ENCODE data around the gene ATF1. TPM values are rescaled to one million over a fixed set of nuclear protein-coding genes. Genes with fewer than 3 reads are reported as not detected.
A peak's percentile ranks its signal among the peaks of the same experiment; 100 is the strongest.
"Not testable (repeated sequence)": the region's sequence is repeated elsewhere in the genome, so short reads cannot be mapped to it uniquely, and the experiment has no call there.

The ATF1 gene
- total RNA-seq, 6 experiments from 2014 or later: 33.6 to 37.7 (median 34.4) TPM

DNA sequence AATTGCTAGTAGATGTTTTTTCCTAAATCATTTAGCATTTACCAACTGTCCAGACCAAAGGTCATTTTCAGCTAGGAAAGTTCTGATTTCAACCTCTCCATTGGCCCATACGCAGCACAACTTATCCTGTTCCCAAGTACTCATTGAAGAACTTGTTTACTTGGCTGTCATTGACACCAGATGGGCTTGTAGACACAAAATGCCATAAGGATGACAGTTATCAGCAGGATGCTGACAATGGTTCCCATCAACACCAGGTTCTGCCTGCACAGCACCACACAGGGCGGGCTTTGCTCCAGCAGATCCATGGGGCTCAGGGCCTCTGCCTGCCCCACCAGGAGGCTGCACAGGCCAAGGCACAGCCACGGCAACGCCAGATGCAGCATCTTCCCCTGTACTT lies 42.3 kb downstream of the ATF1 start:
- DNase-seq: peak; percentile 9
- Mint-ChIP-seq H3K36me3 (ENCODE audit: low read depth) (peaks cover 25% of the 10 kb centered on the region), H3K4me3 (no peak overlapping the region), H3K4me1 (ENCODE audit: low read depth) (peaks cover 8% of the 10 kb centered on the region), H3K9me3 (no peaks in the 10 kb centered on the region), H3K27me3 (ENCODE audit: insufficient read depth) (no peaks in the 10 kb centered on the region; the same call in 1 of the 2 replicates), H3K27ac (no peak overlapping the region)
- TF ChIP-seq, protein P1, sequence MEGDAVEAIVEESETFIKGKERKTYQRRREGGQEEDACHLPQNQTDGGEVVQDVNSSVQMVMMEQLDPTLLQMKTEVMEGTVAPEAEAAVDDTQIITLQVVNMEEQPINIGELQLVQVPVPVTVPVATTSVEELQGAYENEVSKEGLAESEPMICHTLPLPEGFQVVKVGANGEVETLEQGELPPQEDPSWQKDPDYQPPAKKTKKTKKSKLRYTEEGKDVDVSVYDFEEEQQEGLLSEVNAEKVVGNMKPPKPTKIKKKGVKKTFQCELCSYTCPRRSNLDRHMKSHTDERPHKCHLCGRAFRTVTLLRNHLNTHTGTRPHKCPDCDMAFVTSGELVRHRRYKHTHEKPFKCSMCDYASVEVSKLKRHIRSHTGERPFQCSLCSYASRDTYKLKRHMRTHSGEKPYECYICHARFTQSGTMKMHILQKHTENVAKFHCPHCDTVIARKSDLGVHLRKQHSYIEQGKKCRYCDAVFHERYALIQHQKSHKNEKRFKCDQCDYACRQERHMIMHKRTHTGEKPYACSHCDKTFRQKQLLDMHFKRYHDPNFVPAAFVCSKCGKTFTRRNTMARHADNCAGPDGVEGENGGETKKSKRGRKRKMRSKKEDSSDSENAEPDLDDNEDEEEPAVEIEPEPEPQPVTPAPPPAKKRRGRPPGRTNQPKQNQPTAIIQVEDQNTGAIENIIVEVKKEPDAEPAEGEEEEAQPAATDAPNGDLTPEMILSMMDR (IDR thresholded peaks at IDR 0.05): no peak

DNA sequence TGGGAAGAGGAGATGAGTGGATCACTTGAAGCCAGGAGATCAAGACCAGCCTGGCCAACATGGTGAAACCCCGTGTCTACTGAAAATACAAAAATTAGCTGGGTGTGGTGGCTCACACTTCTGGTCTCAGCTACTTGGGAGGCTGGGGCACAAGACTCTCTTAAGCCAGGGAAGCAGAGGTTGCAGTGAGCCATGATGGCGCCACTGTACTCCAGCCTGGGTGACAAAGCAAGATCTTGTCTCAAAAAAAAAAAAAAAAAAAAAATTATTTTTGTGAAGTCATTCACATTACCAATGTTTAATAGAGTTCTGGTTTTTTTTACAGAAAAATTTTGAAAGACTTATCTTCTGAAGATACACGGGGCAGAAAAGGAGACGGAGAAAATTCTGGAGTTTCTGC lies 45.2 kb downstream of the ATF1 start:
- not testable (repeated sequence) for H3K27me3 Mint-ChIP-seq (ENCODE audit: insufficient read depth); H3K4me3 Mint-ChIP-seq; H3K9me3 Mint-ChIP-seq; H3K4me1 Mint-ChIP-seq (ENCODE audit: low read depth); DNase-seq; H3K27ac Mint-ChIP-seq
- peaks cover 18% of the 10 kb centered on the region for H3K36me3 Mint-ChIP-seq (ENCODE audit: low read depth)

DNA sequence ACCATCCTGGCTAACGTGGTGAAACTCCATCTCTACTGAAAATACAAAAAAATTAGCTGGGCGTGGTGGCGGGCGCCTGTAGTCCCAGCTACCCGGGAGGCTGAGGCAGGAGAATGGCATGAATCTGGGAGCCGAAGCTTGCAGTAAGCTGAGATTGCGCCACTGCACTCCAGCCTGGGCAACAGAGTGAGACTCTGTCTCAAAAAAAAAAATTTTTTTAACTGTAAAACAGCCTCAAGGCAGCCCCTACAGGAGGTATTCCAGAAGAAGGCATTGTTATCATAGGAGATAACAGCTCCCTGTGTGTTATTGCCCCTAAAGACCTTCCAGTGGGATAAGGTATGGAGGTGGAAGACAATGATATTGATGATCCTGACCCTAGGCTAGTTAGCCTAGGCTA lies 51.0 kb downstream of the ATF1 start:
- not testable (repeated sequence) for H3K27ac Mint-ChIP-seq; H3K9me3 Mint-ChIP-seq; H3K4me1 Mint-ChIP-seq (ENCODE audit: low read depth); H3K4me3 Mint-ChIP-seq; DNase-seq; H3K27me3 Mint-ChIP-seq (ENCODE audit: insufficient read depth)
- peaks cover 27% of the 10 kb centered on the region for H3K36me3 Mint-ChIP-seq (ENCODE audit: low read depth)

DNA sequence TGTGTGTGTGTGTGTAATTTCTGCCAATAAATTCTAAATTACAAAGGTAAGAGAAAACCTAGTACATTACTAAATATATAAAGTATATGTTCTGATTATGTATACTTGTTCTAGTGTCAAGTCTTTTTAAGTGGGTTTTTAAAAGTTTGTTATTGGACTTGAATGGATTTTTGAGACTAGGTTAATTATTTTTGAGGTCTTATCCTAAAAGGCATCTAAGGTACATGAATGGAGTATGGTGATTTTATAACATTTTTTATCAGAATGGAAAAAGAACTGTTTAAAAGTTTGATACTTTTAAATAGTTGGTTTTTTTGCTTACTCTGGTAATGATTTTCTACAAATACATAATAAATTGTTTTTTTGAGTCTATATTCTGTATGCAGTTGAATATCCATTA lies 56.3 kb downstream of the ATF1 start:
- Mint-ChIP-seq H3K4me1 (ENCODE audit: low read depth) (peaks cover 5% of the 10 kb centered on the region), H3K36me3 (ENCODE audit: low read depth) (peaks cover 15% of the 10 kb centered on the region), H3K27me3 (ENCODE audit: insufficient read depth) (no peaks in the 10 kb centered on the region; the same call in none of the 2 replicates), H3K4me3 (no peak overlapping the region), H3K9me3 (no peaks in the 10 kb centered on the region), H3K27ac (no peak overlapping the region)
- TF ChIP-seq, protein P1 (IDR thresholded peaks at IDR 0.05): no peak
- DNase-seq: no peak

DNA sequence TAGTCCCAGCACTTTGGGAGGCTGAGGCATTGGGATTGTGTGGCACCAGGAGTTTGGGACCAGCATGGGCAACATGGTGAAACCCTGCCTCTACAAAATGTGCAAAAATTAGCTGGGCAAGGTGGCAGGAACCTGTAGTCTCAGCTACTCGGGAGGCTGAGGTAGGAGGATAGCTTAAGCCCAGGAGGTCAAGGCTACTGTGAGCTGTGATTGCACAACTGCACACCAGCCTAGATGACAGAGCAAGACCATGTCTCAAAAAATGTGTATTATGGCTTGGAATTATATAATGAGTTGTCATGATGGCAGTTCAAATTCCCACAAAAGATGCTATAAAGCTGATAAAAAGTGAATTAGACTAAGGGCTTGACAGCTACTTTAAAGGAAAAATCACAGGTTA lies 58.2 kb downstream of the ATF1 start:
- TF ChIP-seq, protein P1 (IDR thresholded peaks at IDR 0.05): no peak
- Mint-ChIP-seq H3K9me3 (no peaks in the 10 kb centered on the region), H3K36me3 (ENCODE audit: low read depth) (peaks cover 5% of the 10 kb centered on the region; the same call in 1 of the 2 replicates), H3K27ac (no peak overlapping the region; the same call in 1 of the 2 replicates), H3K27me3 (ENCODE audit: insufficient read depth) (no peaks in the 10 kb centered on the region; the same call in 1 of the 2 replicates), H3K4me3 (no peak overlapping the region), H3K4me1 (ENCODE audit: low read depth) (peaks cover 11% of the 10 kb centered on the region)
- no peak for DNase-seq

DNA sequence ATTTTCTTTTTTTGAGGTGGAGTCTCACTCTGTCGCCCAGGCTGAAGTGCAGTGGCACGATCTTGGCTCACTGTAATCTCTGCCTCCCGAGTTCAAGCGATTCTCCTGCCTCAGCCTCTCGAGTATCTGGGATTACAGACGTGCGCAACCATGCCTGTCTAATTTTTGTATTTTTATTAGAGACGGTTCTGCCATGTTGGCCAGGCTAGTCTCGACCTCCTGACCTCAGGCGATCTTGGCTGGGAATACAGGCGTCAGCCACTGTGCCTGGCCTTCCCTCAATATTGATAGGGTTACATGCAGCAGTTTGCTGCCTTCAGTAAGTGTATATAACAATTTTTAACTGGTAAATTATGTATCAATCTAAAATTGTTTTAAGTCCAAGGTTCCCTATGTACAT lies 59.8 kb downstream of the ATF1 start:
- not testable (repeated sequence) for DNase-seq; H3K9me3 Mint-ChIP-seq; H3K27me3 Mint-ChIP-seq (ENCODE audit: insufficient read depth); H3K27ac Mint-ChIP-seq; H3K36me3 Mint-ChIP-seq (ENCODE audit: low read depth); H3K4me3 Mint-ChIP-seq
- H3K4me1 Mint-ChIP-seq (ENCODE audit: low read depth): peaks cover 11% of the 10 kb centered on the region

DNA sequence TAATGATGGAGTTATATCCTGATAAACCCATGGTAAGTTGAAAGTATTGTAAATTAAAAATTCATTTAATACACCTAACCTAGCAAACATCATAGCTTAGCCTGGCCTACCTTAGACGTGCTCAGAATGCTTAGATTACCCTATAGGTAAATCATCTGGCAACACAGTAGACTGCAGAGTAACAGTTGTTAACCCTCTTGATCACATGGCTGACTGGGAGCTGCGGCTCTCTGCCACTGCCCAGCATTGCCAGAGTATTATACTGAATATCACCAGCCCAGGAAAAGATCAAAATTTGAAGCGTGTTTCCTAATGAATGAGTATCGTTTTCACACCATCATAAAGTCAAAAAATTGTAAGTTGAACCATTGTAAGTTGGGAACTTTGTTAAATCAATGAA lies 61.0 kb downstream of the ATF1 start:
- Mint-ChIP-seq H3K27ac (peak overlapping the region; percentile 74), H3K27me3 (ENCODE audit: insufficient read depth) (no peaks in the 10 kb centered on the region; the same call in 1 of the 2 replicates), H3K9me3 (no peaks in the 10 kb centered on the region), H3K4me1 (ENCODE audit: low read depth) (peaks cover 11% of the 10 kb centered on the region), H3K4me3 (no peak overlapping the region), H3K36me3 (ENCODE audit: low read depth) (no peaks in the 10 kb centered on the region)
- no peak for DNase-seq
- TF ChIP-seq, protein P1 (IDR thresholded peaks at IDR 0.05): no peak
